PC-3 (cell line): ENCODE data around the gene CERS6. TPM values are rescaled to one million over a fixed set of nuclear protein-coding genes. Genes with fewer than 3 reads are reported as not detected.

Experiments
- ATAC-seq: fragments of 200-7000 bp; cut with Tn5 transposase; 2 replicates; pipeline ENCODE4 v1.9.1; 2020; ENCODE audit warnings: mild to moderate bottlenecking, moderate library complexity
- BruUV-seq: library from RNA; stranded (reverse); fragments of 400-500 nt; replicated peaks from 2 replicates; lab custom pipeline; 2021; lab: Mats Ljungman, UMichigan
- CTCF ChIA-PET: fragments of 300-600 bp; sonication (Branson Sonifier 250); formaldehyde crosslinking; loops from one replicate; lab custom pipeline; 2022; ENCODE audit warnings: antibody characterized with exemption; lab: Charles Lee
- POLR2A ChIA-PET: fragments of 300-600 bp; sonication (Branson Sonifier 250); formaldehyde crosslinking; loops from one replicate; lab custom pipeline; 2022; ENCODE audit warnings: antibody characterized with exemption; ENCODE audit not compliant: unreplicated experiment; lab: Charles Lee
- DNase-seq: peaks from one replicate; pipeline ENCODE4 v3.0.0-alpha.2; 2015
- H2AFZ ChIP-seq: fragments of 300-600 bp; sonication (generic); 2 replicates; pipeline ENCODE4 v1.6.0; 2016; ENCODE audit warnings: antibody characterized with exemption, low read length
- H3F3A ChIP-seq: fragments of 300-600 bp; sonication (generic); one replicate; pipeline ENCODE4 v1.6.0; 2017; ENCODE audit warnings: antibody characterized with exemption, low read length, control low read depth, mild to moderate bottlenecking; ENCODE audit not compliant: unreplicated experiment
- H3K27ac ChIP-seq: fragments of 300-600 bp; sonication (generic); 2 replicates; pipeline ENCODE4 v1.5.1; 2016; ENCODE audit warnings: mild to moderate bottlenecking, low read length
- H3K27me3 ChIP-seq: fragments of 300-600 bp; sonication (generic); 2 replicates; pipeline ENCODE4 v1.6.1; 2016; ENCODE audit warnings: low read length, mixed read lengths
- H3K36me3 ChIP-seq: fragments of 300-600 bp; sonication (generic); 2 replicates; pipeline ENCODE4 v1.6.1; 2016; ENCODE audit warnings: low read depth, mixed run types, low read length, mixed read lengths
- H3K4me1 ChIP-seq: fragments of 300-600 bp; sonication (generic); 2 replicates; pipeline ENCODE4 v1.5.1; 2016; ENCODE audit warnings: low read length; ENCODE audit not compliant: insufficient read depth
- H3K4me2 ChIP-seq: fragments of 300-600 bp; sonication (generic); 2 replicates; pipeline ENCODE4 v1.6.0; 2016; ENCODE audit warnings: low read length
- H3K4me3 ChIP-seq: fragments of 300-600 bp; sonication (generic); 2 replicates; pipeline ENCODE4 v1.5.1; 2016; ENCODE audit warnings: mild to moderate bottlenecking, low read length, mixed read lengths
- H3K79me2 ChIP-seq: fragments of 300-600 bp; sonication (generic); 2 replicates; pipeline ENCODE4 v1.6.1; 2017; ENCODE audit warnings: low read length, mixed read lengths
- H3K9ac ChIP-seq: fragments of 300-600 bp; sonication (generic); 2 replicates; pipeline ENCODE4 v1.6.0; 2016; ENCODE audit warnings: mild to moderate bottlenecking, low read length
- H3K9me2 ChIP-seq: fragments of 300-600 bp; sonication (generic); replicated peaks from 2 replicates; pipeline ENCODE4 v1.6.1; 2016; ENCODE audit warnings: mixed run types, low read length, mixed read lengths
- H3K9me3 ChIP-seq: fragments of 300-600 bp; sonication (generic); 2 replicates; pipeline ENCODE4 v1.6.1; 2016; ENCODE audit warnings: low read length, mixed read lengths
- H4K20me1 ChIP-seq: fragments of 300-600 bp; sonication (generic); 2 replicates; pipeline ENCODE4 v1.6.1; 2016; ENCODE audit warnings: low read length, mixed read lengths
- EZH2 ChIP-seq: fragments of 300-600 bp; sonication (generic); IDR thresholded peaks from one replicate; pipeline ENCODE4 v1.6.1; 2017; ENCODE audit warnings: antibody characterized with exemption, mild to moderate bottlenecking, low read length; ENCODE audit not compliant: unreplicated experiment
- EZH2phosphoT487 ChIP-seq: fragments of 300-600 bp; sonication (generic); IDR thresholded peaks from 2 replicates; pipeline ENCODE4 v1.6.1; 2018; ENCODE audit warnings: mild to moderate bottlenecking, antibody characterized with exemption, low read length, borderline replicate concordance
- intact Hi-C: fragments of 100-400 bp; cut with micrococcal nuclease; formaldehyde crosslinking; loops from 2 replicates; pipeline ENCODE4 v1.9.0; 2023
- total RNA-seq: library from RNA; depleted of rRNA; stranded (reverse); fragments of >200 nt; gene quantifications from 2 replicates; pipeline ENCODE4 v1.2.3, GENCODE V29; 2014
- TF ChIP-seq, protein P1 (sequence below): fragments of 300-600 bp; sonication (generic); conservative IDR thresholded peaks from 2 replicates; pipeline ENCODE4 v1.5.1; 2017; ENCODE audit warnings: antibody characterized with exemption, low read depth, mild to moderate bottlenecking, low read length

Gene CERS6
- total RNA-seq, 1 experiment from 2014 or later, result 24.2 TPM

DNA sequence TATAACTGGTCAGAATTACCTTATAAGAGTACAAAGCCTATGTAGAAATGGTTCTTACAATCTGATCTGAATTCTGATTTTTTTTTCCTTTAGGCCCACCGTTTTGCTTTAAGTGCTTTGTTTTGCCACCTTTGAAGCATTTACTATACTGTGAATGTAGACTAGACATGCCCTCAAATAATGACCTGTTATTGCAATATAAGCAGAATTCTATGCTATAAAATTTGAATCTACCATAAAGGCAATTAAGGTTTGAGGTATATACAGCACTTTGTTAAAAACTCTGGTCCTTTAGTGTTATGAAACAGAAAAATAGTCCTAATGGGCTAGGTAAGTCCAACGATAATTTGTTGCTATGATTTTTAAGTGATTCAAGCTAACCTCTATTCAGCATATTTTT, 259.8 kb downstream of the CERS6 start:
- DNase-seq, result no peak
- no peak overlapping the region for H3K27ac ChIP-seq
- H2AFZ ChIP-seq, result no peak overlapping the region
- H3K9me3 ChIP-seq, result no peaks in the 10 kb centered on the region
- H3K9me2 ChIP-seq, result no peaks in the 10 kb centered on the region
- H3K4me3 ChIP-seq, result no peak overlapping the region
- no peaks in the 10 kb centered on the region for H3K27me3 ChIP-seq
- ChIA-PET POLR2A (no interaction called here), CTCF (no interaction called here)
- H4K20me1 ChIP-seq, result no peaks in the 10 kb centered on the region
- no TSS peak for BruUV-seq
- H3K9ac ChIP-seq, result no peak overlapping the region
- H3K4me2 ChIP-seq, result no peak overlapping the region
- no peak for ATAC-seq
- H3K4me1 ChIP-seq, result peaks cover 19% of the 10 kb centered on the region
- no peaks in the 10 kb centered on the region for H3K79me2 ChIP-seq
- no peaks in the 10 kb centered on the region for H3K36me3 ChIP-seq
- intact Hi-C loops, result no loop called here
- TF ChIP-seq EZH2 (no peak), EZH2phosphoT487 (no peak)
- TF ChIP-seq, protein P1, sequence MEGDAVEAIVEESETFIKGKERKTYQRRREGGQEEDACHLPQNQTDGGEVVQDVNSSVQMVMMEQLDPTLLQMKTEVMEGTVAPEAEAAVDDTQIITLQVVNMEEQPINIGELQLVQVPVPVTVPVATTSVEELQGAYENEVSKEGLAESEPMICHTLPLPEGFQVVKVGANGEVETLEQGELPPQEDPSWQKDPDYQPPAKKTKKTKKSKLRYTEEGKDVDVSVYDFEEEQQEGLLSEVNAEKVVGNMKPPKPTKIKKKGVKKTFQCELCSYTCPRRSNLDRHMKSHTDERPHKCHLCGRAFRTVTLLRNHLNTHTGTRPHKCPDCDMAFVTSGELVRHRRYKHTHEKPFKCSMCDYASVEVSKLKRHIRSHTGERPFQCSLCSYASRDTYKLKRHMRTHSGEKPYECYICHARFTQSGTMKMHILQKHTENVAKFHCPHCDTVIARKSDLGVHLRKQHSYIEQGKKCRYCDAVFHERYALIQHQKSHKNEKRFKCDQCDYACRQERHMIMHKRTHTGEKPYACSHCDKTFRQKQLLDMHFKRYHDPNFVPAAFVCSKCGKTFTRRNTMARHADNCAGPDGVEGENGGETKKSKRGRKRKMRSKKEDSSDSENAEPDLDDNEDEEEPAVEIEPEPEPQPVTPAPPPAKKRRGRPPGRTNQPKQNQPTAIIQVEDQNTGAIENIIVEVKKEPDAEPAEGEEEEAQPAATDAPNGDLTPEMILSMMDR, result no peak
- H3F3A ChIP-seq, result no peaks in the 10 kb centered on the region

DNA sequence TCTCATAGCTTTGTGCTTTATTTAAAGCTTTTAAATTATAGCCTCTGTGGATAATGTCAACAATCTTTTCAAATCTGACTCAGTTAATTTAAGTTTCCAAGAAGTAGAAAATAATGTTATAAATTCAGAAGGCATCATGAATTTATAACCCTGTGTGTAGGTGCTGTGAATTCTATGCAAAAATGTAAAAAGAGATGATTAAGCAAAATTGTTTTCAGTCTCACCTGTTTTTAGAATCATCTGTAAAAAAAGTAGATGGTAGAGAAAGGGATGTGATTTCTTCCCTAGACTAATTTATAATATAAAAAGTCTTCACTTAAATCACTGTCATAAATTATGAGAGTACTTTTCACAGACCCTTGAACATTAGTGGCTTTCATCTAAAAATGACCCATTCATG, 260.8 kb downstream of the CERS6 start:
- CTCF ChIA-PET, result no interaction called here

More for the DNA sequence above, 260.8 kb downstream of the CERS6 start:
- no peak overlapping the region for H3K9ac ChIP-seq
- intact Hi-C loops, result no loop called here
- no peaks in the 10 kb centered on the region for H3K36me3 ChIP-seq
- peaks cover 19% of the 10 kb centered on the region for H3K4me1 ChIP-seq
- H2AFZ ChIP-seq, result no peak overlapping the region
- POLR2A ChIA-PET, result no interaction called here
- H3K4me3 ChIP-seq, result no peak overlapping the region
- no TSS peak for BruUV-seq
- DNase-seq (no peak), ATAC-seq (no peak)
- no peaks in the 10 kb centered on the region for H4K20me1 ChIP-seq
- H3K9me2 ChIP-seq, result no peaks in the 10 kb centered on the region
- H3K27ac ChIP-seq, result no peak overlapping the region
- TF ChIP-seq EZH2phosphoT487 (no peak), EZH2 (no peak)
- TF ChIP-seq, protein P1, result no peak
- H3K27me3 ChIP-seq, result no peaks in the 10 kb centered on the region
- H3K9me3 ChIP-seq, result no peaks in the 10 kb centered on the region
- H3K4me2 ChIP-seq, result no peak overlapping the region
- H3K79me2 ChIP-seq, result no peaks in the 10 kb centered on the region
- H3F3A ChIP-seq, result no peaks in the 10 kb centered on the region
